NK-92 (cell line): ENCODE measurements around the gene PRPF38A.

Source experiments
- DNase-seq: peaks from one replicate; lab custom pipeline; 2025; ENCODE audit not compliant: unreplicated experiment; lab: John Stamatoyannopoulos, UW

PRPF38A gene

GRCh38 chr1:52460694-52461093 lies 56.3 kb downstream of the PRPF38A start:
- DNase-seq = no peak

GRCh38 chr1:52461821-52462220 lies 57.4 kb downstream of the PRPF38A start:
- no peak for DNase-seq

GRCh38 chr1:52463891-52464290 lies 59.5 kb downstream of the PRPF38A start:
- DNase-seq = no peak

GRCh38 chr1:52469108-52469507 lies 64.7 kb downstream of the PRPF38A start:
- no peak for DNase-seq
